NCI-H82 treated with DMSO at 0.1 percent for 48 hours (cell line): Measurements from ENCODE around the gene LY6G5B.
"Not testable (repeated sequence)": the region's sequence is repeated elsewhere in the genome, so short reads cannot be mapped to it uniquely, and the experiment has no call there.

Experiments used
- DNase-seq: peaks from one replicate; lab custom pipeline; 2025; ENCODE audit not compliant: unreplicated experiment; lab: John Stamatoyannopoulos, UW

The LY6G5B gene

GRCh38 chr6:31690231-31691077 is 20.7 kb downstream of the LY6G5B start:
- DNase-seq, result no peak

GRCh38 chr6:31691078-31691463 is 21.3 kb downstream of the LY6G5B start:
- no peak for DNase-seq

- no peak for DNase-seq
These were observed 21.9 kb downstream of the LY6G5B start for GRCh38 chr6:31691564-31692108.

DNA sequence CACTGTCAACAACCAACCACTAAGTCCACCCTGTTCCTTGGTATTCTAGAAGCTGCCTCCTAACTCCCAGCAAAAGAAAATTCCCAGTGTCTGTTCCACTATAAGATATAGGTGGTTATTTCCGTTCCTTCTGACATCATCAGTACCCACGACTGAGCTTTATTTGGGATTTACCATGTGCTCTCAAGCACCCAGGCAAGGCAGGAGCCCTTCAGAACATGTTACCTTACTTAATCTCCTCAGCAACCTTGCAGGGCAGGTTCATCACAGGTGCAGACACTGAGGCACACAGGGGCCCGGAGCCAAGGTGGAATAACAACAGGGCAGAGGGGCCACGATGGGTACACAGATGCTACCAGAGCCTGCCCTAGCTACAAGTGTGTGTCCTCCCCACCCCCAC is 22.6 kb downstream of the LY6G5B start:
- DNase-seq, result no peak

DNA sequence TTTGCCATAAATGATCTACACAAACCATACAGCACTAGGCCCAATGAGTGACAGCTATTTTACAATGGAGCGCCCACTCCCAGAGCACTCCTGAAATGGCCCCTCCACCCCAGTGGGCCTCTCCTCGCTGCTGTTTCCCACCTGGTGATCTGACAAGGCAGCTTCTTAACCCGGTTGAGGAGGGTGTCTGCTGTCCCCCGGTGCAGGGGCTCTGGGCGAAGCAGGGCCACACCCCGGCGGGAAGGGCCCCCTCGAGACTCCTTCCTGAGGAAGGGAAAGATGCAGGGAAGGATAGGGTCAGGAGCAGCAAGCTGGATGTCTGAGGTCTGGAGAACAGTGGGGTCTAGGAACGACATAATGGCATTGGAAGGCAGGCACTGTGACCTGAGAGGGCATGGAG is 23.1 kb downstream of the LY6G5B start:
- no peak for DNase-seq

DNA sequence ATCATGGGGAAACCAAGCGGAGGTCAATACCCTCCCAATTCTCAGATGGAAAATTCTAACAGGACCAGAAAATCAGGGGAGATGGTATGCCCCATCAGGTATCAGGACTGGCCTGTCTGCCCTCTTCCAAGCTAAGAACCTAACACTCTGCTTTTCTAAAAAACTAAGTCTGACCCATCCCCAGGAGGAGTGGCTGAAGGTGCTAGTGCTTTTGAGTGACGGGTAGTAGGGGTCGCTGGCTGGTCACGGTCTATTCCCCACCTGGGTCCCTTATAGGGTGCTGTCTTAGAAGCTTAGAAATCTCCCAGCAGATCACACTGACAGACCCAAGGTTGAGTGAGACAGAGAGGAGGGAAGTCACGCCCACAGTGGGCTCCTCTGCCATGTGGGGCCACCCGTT is 23.8 kb downstream of the LY6G5B start:
- DNase-seq, result no peak

DNA sequence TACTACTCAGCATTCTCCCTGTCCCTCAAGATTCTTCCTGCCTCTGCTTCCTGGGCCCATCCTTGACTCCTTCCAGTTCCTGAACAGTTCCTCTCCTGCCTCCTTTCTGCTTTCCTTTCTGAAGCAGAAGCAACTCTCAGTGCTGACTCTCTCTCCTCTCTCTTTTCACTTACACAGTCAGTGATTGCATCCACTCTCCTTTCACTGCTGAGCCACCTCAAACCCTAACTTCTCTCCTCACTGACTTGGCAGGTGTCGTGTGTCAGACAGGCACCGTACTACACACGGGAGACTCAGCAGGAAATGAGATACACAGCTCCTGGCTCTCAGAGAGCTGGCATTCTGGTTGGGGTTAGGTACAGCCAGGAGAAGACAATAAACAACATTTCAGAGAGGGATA is 27.8 kb downstream of the LY6G5B start:
- DNase-seq, result no peak

- no peak for DNase-seq
These were observed 31.1 kb downstream of the LY6G5B start for GRCh38 chr6:31700740-31701401.

DNA sequence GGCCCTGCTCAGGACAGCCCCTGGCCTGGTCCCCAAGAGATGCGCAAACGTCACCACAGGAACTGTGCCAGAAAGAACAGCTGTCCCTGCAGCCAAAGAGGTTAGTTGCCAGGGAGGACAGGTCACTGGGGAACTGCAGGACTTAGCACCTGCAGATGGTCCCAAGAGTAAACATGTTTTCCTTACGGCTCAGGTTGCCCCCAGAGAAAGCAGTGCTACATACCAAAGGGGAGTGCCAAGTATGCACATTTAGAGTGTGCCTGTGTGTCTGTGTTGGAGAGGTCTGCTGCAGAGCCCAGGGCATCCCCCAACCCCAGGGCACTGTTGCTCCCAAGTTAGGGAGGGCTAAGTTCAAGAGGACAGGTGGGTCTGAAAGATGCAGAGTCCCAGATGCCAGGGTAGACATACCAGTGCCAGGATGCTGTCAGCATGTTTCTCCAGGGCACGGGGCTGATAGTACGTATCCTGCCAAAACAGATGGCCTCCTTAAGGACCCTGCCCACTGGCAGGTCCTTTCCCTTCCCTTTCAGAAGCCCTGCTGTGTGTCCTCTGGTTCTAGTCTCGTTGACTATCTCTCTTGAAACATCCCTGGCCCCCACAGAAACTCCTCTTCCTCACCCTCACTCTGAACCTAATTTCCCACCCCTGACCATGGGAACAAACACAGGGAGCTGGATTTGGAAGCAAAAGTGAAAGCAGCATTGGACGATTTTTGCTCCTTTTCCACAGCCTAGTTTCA is 32.1 kb downstream of the LY6G5B start:
- DNase-seq, result no peak

DNA sequence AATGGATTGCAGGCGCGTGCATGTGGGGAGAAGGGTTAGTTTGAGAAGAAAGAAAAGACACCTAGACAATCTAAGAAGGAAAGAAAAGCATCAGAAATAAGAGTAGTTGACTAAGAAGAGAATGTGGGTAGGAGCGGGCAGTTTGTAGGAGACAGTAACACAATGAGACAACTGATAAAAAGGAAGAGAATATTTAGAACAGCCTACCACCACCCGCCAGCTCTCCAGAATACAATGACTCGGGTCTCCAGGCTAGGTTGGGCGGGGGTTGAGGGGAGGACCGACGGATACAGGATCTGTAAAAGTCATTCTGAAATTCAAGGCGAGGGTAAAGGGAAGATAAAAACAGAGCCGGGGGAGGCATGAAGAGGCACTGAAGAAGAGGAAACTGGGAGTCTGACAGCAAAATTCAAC is 32.6 kb downstream of the LY6G5B start:
- DNase-seq, result no peak

- peak; percentile 89 for DNase-seq
These were observed 33.3 kb downstream of the LY6G5B start, which contains the start of gene ABHD16A for GRCh38 chr6:31702819-31703716. ABHD16A (minus strand) TSS chr6:31703324; CDS start chr6:31703281, 43 bp downstream.

GRCh38 chr6:31705931-31706330 is 36.2 kb downstream of the LY6G5B start:
- no peak for DNase-seq

DNA sequence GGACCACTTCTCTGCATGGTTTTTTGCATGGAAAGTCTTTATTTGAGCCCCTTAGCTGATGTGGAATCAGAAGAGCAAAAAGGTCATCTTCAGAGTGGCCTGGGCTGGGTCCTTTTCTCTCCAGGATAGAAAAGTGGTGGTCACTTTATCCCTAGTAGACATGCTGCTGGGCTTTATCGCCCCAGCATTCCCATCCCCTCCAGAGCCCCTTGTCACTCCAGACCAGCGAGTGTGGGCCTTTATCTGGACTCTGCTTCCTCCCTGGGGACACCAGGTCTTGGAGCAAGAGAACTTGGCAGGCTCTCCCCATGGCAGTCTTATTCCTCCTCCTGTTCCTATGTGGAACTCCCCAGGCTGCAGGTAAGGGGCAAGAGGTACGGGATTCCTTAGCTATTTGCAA is 36.8 kb downstream of the LY6G5B start, which contains the start of gene LY6G6F:
LY6G6F (plus strand) TSS at position 268 of the 400 bp plus-strand sequence; CDS start at position 309, 41 bp downstream.
- DNase-seq, result no peak

GRCh38 chr6:31707701-31708100 is 37.9 kb downstream of the LY6G5B start:
- DNase-seq, result no peak

DNA sequence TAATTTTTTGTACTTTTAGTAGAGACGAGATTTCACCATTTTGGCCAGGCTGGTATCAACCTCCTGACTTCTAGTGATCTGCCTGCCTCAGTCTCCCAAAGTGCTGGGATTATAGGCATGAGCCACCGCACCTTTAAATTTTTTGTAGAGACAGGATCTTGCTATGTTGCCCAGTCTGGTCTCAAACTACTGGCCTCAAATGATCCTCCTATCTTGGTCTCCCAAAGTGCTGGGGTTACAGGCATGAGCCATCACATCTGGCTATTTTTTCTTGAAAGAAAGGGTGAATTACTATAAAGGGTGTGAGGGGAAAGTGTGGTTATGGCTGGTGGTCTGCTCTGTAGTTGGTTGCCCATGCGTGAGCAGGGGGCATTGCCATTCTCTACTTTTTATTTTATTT is 38.4 kb downstream of the LY6G5B start:
- DNase-seq, result no peak

DNA sequence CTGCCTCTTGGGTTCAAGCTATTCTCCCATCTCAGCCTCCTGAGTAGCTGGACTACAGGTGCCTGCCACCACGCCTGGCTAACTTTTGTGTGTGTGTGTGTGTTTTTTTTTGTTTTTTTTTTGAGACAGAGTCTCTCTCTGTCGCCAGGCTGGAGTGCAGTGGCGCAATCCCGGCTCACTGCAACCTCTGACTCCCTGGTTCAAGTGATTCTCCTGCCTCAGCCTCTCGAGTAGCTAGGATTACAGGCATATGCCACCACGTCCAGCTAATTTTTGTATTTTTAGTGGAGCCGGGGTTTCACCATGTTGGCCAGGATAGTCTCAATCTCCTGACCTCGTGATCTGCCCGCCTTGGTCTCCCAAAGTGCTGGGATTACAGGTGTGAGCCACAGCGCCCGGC is 39.4 kb downstream of the LY6G5B start:
- DNase-seq, result not testable (repeated sequence)

- DNase-seq, result no peak
These were observed 40.9 kb downstream of the LY6G5B start for GRCh38 chr6:31710523-31711219.

- DNase-seq, result no peak
These were observed 41.5 kb downstream of the LY6G5B start for GRCh38 chr6:31711233-31711632.

DNA sequence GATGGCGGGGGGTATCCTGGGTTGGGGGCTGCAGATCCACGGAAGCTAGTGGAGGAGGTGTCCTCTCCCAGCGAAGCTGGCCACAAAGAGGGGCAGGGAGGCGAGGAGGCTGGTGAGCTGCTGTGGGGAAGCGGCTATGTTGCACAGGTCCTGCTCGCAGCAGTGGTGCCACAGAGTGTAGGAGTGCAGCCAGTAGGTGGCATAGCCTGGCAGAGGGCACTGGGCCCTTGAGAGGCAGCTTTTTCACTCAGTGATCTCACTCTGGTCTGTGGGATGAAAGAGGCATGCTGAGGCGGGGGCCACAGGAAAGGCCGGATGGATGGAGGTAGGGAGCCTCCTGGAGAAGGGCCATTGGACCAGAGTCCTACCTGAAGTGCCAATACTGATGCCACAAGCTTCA is 42.5 kb downstream of the LY6G5B start:
- DNase-seq, result no peak

DNA sequence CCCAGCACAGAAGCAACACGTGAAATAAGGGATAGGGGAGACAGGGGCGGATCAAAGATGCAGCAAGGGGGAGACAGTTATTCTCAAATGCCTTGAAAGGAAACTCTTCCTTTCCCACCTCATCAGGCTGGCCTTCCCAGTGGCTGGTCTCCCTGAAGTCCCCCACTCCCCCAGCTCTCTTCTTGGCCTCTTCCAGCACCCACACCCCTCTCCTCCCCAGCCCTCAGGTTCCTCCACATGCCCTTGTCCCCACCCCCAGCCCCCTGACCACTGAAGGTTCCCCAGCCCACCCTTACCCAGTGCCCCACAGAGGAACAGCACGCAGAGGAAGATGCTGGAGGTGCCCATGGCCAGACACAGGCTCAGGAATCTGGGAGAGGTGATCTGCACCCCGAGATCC is 43.7 kb downstream of the LY6G5B start:
- DNase-seq, result no peak
